ENCODE measurements around the gene NT5DC3.
"Not testable (repeated sequence)": the region's sequence is repeated elsewhere in the genome, so short reads cannot be mapped to it uniquely, and the experiment has no call there.

The NT5DC3 gene

DNA sequence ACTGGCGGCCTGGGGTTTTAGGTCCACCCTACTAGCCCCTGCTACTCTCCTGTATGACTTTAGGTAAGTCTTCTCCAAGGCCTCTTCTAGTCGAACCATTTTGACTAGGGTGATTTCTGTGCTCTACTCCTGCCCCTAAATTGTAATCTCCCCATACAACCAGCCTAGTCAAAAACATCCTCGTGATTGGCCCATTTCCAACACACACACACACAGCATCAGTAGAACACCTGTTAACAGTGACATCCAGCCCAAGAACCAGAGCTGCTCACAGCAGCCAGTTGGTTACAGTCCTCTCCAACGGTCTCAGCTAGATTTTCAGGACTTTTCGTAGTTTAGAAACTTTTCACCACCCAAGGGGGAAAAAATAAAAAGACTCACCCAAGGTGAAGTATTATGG is 30.9 kb downstream of the NT5DC3 start:
- TF ChIP-seq CTCF (IDR thresholded peaks at IDR 0.05; ENCODE audit: low read depth, low read length) = no peak
- DNase-seq (ENCODE audit: extremely low read depth, low read depth) = no peak

DNA sequence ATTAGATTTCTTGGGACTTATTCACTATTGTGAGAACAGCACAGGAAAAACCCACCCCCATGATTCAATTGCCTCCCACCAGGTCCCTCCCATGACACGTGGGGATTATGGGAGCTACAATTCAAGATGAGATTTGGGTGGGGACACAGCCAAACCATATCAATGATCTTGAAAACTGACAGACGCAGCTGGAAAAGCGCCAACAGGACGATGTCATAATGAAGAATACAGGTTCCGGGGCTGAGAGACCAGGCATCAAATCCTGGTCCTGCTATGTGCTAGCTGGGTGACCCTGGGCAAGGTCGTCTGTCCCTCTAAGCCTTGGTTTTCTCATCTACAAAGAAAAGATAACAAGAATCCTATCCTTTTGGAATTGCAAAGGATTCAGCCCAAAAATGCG is 31.4 kb downstream of the NT5DC3 start:
- not testable (repeated sequence) for DNase-seq (ENCODE audit: extremely low read depth, low read depth)

GRCh38 chr12:103809154-103809553 is 31.9 kb downstream of the NT5DC3 start:
- TF ChIP-seq CTCF (IDR thresholded peaks at IDR 0.05; ENCODE audit: low read depth, low read length) = no peak
- DNase-seq (ENCODE audit: extremely low read depth, low read depth) = no peak

DNA sequence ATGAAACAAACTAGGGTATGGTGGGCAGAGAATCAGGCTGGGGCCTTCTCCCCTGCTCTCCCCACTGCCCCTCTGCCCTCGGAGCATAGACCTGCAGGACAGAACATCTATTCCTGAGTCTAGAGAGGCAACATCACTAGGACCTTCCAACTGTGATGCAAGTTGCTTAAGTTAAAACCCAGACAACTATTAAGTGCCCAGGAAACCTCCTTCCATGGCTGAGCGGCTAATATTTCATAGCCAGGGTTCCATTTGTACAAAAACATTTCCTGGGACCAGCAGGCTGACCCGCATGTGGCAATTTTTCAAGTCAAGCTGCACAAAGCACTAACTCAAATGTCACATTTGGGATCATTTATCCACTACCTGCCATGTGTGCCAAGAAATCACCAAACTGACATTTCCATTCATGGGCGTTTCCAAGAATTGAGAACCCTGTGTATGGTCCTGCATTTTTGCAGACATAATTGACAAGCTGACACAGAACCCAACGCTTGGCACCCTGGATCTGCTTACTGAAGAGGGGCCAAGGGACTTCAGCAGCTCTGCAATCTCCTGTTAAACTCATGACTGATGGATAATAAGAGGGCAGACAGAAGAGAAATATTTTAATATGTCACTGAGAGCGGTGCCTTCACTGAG is 32.7 kb downstream of the NT5DC3 start:
- no peak for TF ChIP-seq CTCF (IDR thresholded peaks at IDR 0.05; ENCODE audit: low read depth, low read length)
- no peak for DNase-seq (ENCODE audit: extremely low read depth, low read depth)

- DNase-seq (ENCODE audit: extremely low read depth, low read depth) = no peak
- no peak for TF ChIP-seq CTCF (IDR thresholded peaks at IDR 0.05; ENCODE audit: low read depth, low read length)
Measured at GRCh38 chr12:103807561-103808238, 33.3 kb downstream of the NT5DC3 start.

GRCh38 chr12:103806803-103807202 is 34.2 kb downstream of the NT5DC3 start:
- no peak for TF ChIP-seq CTCF (IDR thresholded peaks at IDR 0.05; ENCODE audit: low read depth, low read length)
- DNase-seq (ENCODE audit: extremely low read depth, low read depth) = no peak

DNA sequence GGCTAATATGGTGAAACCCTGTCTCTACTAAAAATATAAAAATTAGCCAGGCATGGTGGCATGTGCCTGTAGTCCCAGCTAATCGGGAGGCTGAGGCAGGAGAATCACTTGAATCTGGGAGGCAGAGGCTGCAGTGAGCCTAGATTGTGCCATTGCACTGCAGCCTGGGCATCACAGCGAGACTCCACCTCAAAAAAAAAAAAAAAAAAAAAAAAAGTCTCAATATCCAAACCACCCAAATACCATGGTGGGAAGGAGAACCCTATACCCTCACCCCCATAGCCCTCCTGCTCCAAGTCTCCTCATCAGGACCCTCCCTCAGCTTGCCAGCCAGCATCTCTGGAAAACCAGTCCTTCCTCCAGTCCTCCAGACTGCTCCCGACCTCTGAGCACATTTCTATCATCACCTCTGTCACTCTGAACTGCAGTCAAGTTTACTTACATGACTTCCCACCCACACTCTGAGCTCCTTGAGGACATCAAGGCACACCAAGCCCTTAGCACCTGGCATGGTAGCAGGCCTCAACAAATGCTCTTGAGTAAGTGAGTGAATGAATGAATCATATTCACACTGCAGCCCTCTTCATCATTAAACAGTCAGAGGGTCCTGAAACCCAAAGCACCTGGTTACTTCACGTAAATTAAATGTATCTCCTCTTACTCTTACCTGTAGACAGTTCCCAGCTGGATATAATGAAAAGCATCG is 35.2 kb downstream of the NT5DC3 start:
- no peak for DNase-seq (ENCODE audit: extremely low read depth, low read depth)
- no peak for TF ChIP-seq CTCF (IDR thresholded peaks at IDR 0.05; ENCODE audit: low read depth, low read length)
